ENCODE results near the gene MFSD6.
A peak's percentile ranks its signal among the peaks of the same experiment; 100 is the strongest.

The MFSD6 gene

GRCh38 chr2:190524928-190525327 lies 116.8 kb downstream of the MFSD6 start:
- H3K27ac ChIP-seq = no peak overlapping the region
- no peak overlapping the region for H3K9ac ChIP-seq
- H3K4me2 ChIP-seq = no peak overlapping the region
- TF ChIP-seq Cebpa-rat (IDR thresholded peaks at IDR 0.05) = no peak
- H3K9me3 ChIP-seq (replicated peaks in 1 of 11) = no peaks in the 10 kb centered on the region
- H3K4me3 ChIP-seq = no peak overlapping the region
- no peaks in the 10 kb centered on the region for H4K20me1 ChIP-seq
- H3K4me1 ChIP-seq = peaks cover 2 to 46% (median 12%) of the 10 kb centered on the region in 10 experiments; a peak in 18 of 20 replicates
- H3K36me3 ChIP-seq = peaks cover 0 to 38% (median 13%) of the 10 kb centered on the region in 11 experiments; a peak in 12 of 22 replicates
- no peaks in the 10 kb centered on the region for H3K27me3 ChIP-seq

- Histone ChIP-seq H3K27ac (peak overlapping the region in 6 of 11 experiments; percentile 18 to 54 (median 48); a peak in 10 of 22 replicates), H4K20me1 (no peaks in the 10 kb centered on the region), H3K27me3 (no peaks in the 10 kb centered on the region), H3K9me3 (replicated peaks in 1 of 11) (no peaks in the 10 kb centered on the region), H3K9ac (no peak overlapping the region), H3K36me3 (peaks cover 0 to 28% (median 10%) of the 10 kb centered on the region in 11 experiments; a peak in 12 of 22 replicates), H3K4me2 (peak overlapping the region in 5 of 11 experiments; percentile 19 to 74 (median 39); a peak in 9 of 22 replicates), H3K4me1 (peaks cover 15 to 59% (median 25%) of the 10 kb centered on the region in 10 experiments), H3K4me3 (no peak overlapping the region)
- TF ChIP-seq Cebpa-rat (IDR thresholded peaks at IDR 0.05) = no peak
These were observed 118.1 kb downstream of the MFSD6 start for GRCh38 chr2:190526105-190526750.

- no peak for TF ChIP-seq Cebpa-rat (IDR thresholded peaks at IDR 0.05)
- Histone ChIP-seq H3K4me1 (peaks cover 23 to 61% (median 31%) of the 10 kb centered on the region in 10 experiments), H4K20me1 (no peaks in the 10 kb centered on the region), H3K27me3 (no peaks in the 10 kb centered on the region), H3K4me2 (peak overlapping the region in 4 of 11 experiments; percentile 19 to 74 (median 46); a peak in 6 of 22 replicates), H3K36me3 (peaks cover 0 to 21% (median 10%) of the 10 kb centered on the region in 11 experiments; a peak in 12 of 22 replicates), H3K4me3 (no peak overlapping the region), H3K9me3 (replicated peaks in 1 of 11) (no peaks in the 10 kb centered on the region), H3K9ac (no peak overlapping the region), H3K27ac (peak overlapping the region in 3 of 11 experiments; percentile 7 to 54 (median 50); a peak in 5 of 22 replicates)
These were observed 119.1 kb downstream of the MFSD6 start for GRCh38 chr2:190527214-190527613.

GRCh38 chr2:190527918-190528317 lies 119.8 kb downstream of the MFSD6 start:
- H3K27ac ChIP-seq = no peak overlapping the region
- no peaks in the 10 kb centered on the region for H3K9me3 ChIP-seq (replicated peaks in 1 of 11)
- H3K4me2 ChIP-seq = peak overlapping the region in 3 of 11 experiments; percentile 29 to 73 (median 55); a peak in 5 of 22 replicates
- H3K27me3 ChIP-seq = no peaks in the 10 kb centered on the region
- no peak overlapping the region for H3K9ac ChIP-seq
- H3K36me3 ChIP-seq = peaks cover 0 to 16% (median 9%) of the 10 kb centered on the region in 11 experiments; a peak in 9 of 22 replicates
- no peak overlapping the region for H3K4me3 ChIP-seq
- peaks cover 30 to 68% (median 38%) of the 10 kb centered on the region in 10 experiments for H3K4me1 ChIP-seq
- TF ChIP-seq Cebpa-rat (IDR thresholded peaks at IDR 0.05) = no peak
- no peaks in the 10 kb centered on the region for H4K20me1 ChIP-seq

GRCh38 chr2:190528521-190529001 lies 120.4 kb downstream of the MFSD6 start:
- H4K20me1 ChIP-seq = no peaks in the 10 kb centered on the region
- H3K36me3 ChIP-seq = peaks cover 0 to 15% (median 8%) of the 10 kb centered on the region in 11 experiments; a peak in 9 of 22 replicates
- no peak overlapping the region for H3K9ac ChIP-seq
- 0 out of 22 replicates have a peak overlapping the region, but pooled peaks of 1 of the 11 experiments have one; percentile 2 for H3K27ac ChIP-seq
- H3K4me1 ChIP-seq = peaks cover 36 to 75% (median 44%) of the 10 kb centered on the region in 10 experiments
- H3K9me3 ChIP-seq (replicated peaks in 1 of 11) = no peaks in the 10 kb centered on the region
- no peaks in the 10 kb centered on the region for H3K27me3 ChIP-seq
- TF ChIP-seq Cebpa-rat (IDR thresholded peaks at IDR 0.05) = peak in 1 of 11 experiments; percentile 41; a peak in 1 of 22 replicates
- H3K4me3 ChIP-seq = no peak overlapping the region
- H3K4me2 ChIP-seq = peak overlapping the region in 5 of 11 experiments; percentile 5 to 73 (median 42); a peak in 7 of 22 replicates

GRCh38 chr2:190529486-190530247 lies 121.5 kb downstream of the MFSD6 start:
- peaks cover 0 to 6% (median 0%) of the 10 kb centered on the region in 11 experiments; a peak in 3 of 22 replicates for H3K36me3 ChIP-seq
- peak overlapping the region in 8 of 11 experiments; percentile 0 to 43 (median 31); a peak in 5 of 22 replicates for H3K27ac ChIP-seq
- H3K4me2 ChIP-seq = peak overlapping the region; percentile 14 to 73 (median 50)
- no peaks in the 10 kb centered on the region for H4K20me1 ChIP-seq
- H3K4me1 ChIP-seq = peaks cover 39 to 79% (median 48%) of the 10 kb centered on the region in 10 experiments
- H3K9me3 ChIP-seq (replicated peaks in 1 of 11) = no peaks in the 10 kb centered on the region
- H3K9ac ChIP-seq = no peak overlapping the region
- H3K4me3 ChIP-seq = no peak overlapping the region
- no peaks in the 10 kb centered on the region for H3K27me3 ChIP-seq
- TF ChIP-seq Cebpa-rat (IDR thresholded peaks at IDR 0.05) = no peak

- H3K4me1 ChIP-seq = peaks cover 41 to 79% (median 49%) of the 10 kb centered on the region in 10 experiments
- H3K9me3 ChIP-seq (replicated peaks in 1 of 11) = no peaks in the 10 kb centered on the region
- H3K27me3 ChIP-seq = no peaks in the 10 kb centered on the region
- TF ChIP-seq Cebpa-rat (IDR thresholded peaks at IDR 0.05) = no peak
- H3K4me2 ChIP-seq = peak overlapping the region; percentile 14 to 73 (median 50)
- H3K27ac ChIP-seq = peak overlapping the region in 9 of 11 experiments; percentile 0 to 43 (median 28); a peak in 8 of 22 replicates
- no peaks in the 10 kb centered on the region for H3K36me3 ChIP-seq
- H3K4me3 ChIP-seq = no peak overlapping the region
- H3K9ac ChIP-seq = no peak overlapping the region
- H4K20me1 ChIP-seq = no peaks in the 10 kb centered on the region
These were observed 122.2 kb downstream of the MFSD6 start for GRCh38 chr2:190530248-190530900.

GRCh38 chr2:190532581-190532980 lies 124.4 kb downstream of the MFSD6 start:
- Histone ChIP-seq H3K27me3 (no peaks in the 10 kb centered on the region), H3K4me2 (peak overlapping the region; percentile 81 to 99 (median 90)), H3K4me1 (peaks cover 48 to 64% (median 55%) of the 10 kb centered on the region in 10 experiments), H3K9me3 (replicated peaks in 1 of 11) (peaks cover 9 to 15% (median 13%) of the 10 kb centered on the region in 11 experiments), H3K4me3 (peak overlapping the region in 2 of 10 experiments; percentile 70 to 71; a peak in 1 of 20 replicates), H3K27ac (peak overlapping the region in 8 of 11 experiments; percentile 94 to 98 (median 96); a peak in 13 of 22 replicates), H4K20me1 (no peaks in the 10 kb centered on the region), H3K36me3 (peaks cover 0 to 13% (median 7%) of the 10 kb centered on the region in 11 experiments; a peak in 10 of 22 replicates), H3K9ac (peak overlapping the region in 3 of 11 experiments; percentile 94 to 96 (median 94); a peak in 4 of 22 replicates)
- TF ChIP-seq Cebpa-rat (IDR thresholded peaks at IDR 0.05) = no peak

Measured in BLaER1 treated with 17β-estradiol and CSF1 and Interleukin-3, amounts not matched to agents 10 nM and 100 nM (cell line).